Brain microvascular endothelial cell (primary cell): ENCODE measurements around the gene EIPR1.

Experiments
- DNase-seq: peaks from one replicate; pipeline ENCODE4 v3.0.0-alpha.2; 2020
- H3K27ac ChIP-seq: fragments of 250-450 bp; sonication (Bioruptor Pico); 2 replicates; pipeline ENCODE4 v1.5.1; 2020; ENCODE audit warnings: mild to moderate bottlenecking, moderate library complexity
- H3K27me3 ChIP-seq: fragments of 250-450 bp; sonication (Bioruptor Pico); replicated peaks from 2 replicates; pipeline ENCODE4 v1.5.1; 2020; ENCODE audit warnings: mild to moderate bottlenecking
- H3K36me3 ChIP-seq: fragments of 250-450 bp; sonication (Bioruptor Pico); replicated peaks from 2 replicates; pipeline ENCODE4 v1.5.1; 2020; ENCODE audit warnings: mild to moderate bottlenecking
- H3K4me3 ChIP-seq: 2 replicates; pipeline ENCODE4 v1.5.1; 2011; ENCODE audit warnings: low read depth, mild to moderate bottlenecking, control low read depth, low read length, moderate library complexity
- in situ Hi-C: cut with HindIII; loops from 2 replicates; pipeline ENCODE4 v1.10.0; 2017; ENCODE audit warnings: low sequenced_read_pairs, low pct_ligation_motif_present
- TF ChIP-seq, protein P1 (sequence below): IDR thresholded peaks from 2 replicates; pipeline ENCODE4 v1.5.1; 2011; ENCODE audit warnings: low read depth, mild to moderate bottlenecking, moderate library complexity, low read length, control low read depth, inconsistent platforms; ENCODE audit errors: missing control alignments

The EIPR1 gene

DNA sequence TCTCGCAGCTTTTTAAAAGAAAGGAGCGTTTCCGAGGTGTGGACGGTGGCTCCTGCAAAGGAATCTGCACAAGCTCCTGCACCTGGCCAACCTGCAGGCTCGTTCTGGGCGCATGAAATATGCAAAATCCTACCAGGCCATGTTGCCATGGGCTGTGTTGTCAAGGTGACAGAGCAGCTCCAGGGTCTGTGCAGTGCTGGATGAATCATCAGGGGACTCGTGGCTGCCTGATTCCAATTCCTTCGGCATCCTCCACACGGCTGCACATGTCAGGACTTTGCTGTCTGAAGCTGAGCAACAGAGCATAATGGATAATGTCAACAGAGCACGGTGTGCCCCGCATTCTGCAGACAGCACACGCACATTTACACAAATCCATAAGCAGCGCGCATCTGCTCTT is 120.5 kb downstream of the EIPR1 start:
- TF ChIP-seq, protein P1, sequence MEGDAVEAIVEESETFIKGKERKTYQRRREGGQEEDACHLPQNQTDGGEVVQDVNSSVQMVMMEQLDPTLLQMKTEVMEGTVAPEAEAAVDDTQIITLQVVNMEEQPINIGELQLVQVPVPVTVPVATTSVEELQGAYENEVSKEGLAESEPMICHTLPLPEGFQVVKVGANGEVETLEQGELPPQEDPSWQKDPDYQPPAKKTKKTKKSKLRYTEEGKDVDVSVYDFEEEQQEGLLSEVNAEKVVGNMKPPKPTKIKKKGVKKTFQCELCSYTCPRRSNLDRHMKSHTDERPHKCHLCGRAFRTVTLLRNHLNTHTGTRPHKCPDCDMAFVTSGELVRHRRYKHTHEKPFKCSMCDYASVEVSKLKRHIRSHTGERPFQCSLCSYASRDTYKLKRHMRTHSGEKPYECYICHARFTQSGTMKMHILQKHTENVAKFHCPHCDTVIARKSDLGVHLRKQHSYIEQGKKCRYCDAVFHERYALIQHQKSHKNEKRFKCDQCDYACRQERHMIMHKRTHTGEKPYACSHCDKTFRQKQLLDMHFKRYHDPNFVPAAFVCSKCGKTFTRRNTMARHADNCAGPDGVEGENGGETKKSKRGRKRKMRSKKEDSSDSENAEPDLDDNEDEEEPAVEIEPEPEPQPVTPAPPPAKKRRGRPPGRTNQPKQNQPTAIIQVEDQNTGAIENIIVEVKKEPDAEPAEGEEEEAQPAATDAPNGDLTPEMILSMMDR: no peak
- DNase-seq: peak; percentile 27
- Histone ChIP-seq H3K4me3 (no peak overlapping the region), H3K27me3 (no peaks in the 10 kb centered on the region), H3K27ac (no peak overlapping the region), H3K36me3 (peaks cover 2% of the 10 kb centered on the region)
- in situ Hi-C loops: no loop called here

DNA sequence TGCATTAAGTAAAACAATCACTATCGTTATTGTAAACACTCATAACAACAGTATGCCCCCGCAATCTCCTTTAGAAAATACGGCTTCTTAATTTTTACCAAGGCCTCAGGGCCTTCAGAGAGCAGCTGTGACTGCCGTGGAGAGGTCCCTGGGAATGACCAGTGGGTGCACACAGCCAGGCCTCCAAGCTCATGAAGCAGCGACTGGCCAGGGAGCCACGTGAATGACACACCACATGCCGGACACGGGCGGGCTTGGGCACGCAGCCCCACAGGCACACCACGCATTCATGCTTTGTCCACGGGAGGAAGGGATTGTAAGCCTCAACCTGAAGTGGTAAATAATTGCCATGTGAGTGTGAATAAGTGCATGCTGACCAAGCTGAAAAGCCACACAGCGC is 121.0 kb downstream of the EIPR1 start:
- in situ Hi-C loops: no loop called here
- H3K36me3 ChIP-seq: peaks cover 2% of the 10 kb centered on the region
- TF ChIP-seq, protein P1: no peak

DNA sequence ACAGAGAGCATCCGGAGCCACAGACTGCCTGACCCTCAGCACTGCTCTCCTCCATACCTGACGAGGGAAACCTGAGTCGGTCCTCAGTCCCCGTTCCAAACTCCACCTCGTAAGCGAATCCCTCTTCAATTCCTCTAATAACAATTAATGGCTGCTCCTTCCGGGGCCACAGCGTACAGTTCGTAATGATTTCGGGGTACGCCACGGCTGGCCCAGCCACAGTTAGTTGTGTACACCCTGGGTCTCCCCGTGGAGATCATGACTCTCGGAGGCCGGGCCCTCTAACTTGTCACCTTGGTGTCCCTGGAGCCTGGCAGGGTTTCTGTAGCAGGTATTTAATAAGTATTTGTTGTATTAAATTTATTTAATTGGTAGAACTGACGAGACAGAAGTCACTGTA is 121.5 kb downstream of the EIPR1 start:
- Histone ChIP-seq H3K36me3 (peaks cover 2% of the 10 kb centered on the region), H3K27me3 (no peaks in the 10 kb centered on the region), H3K4me3 (no peak overlapping the region), H3K27ac (no peak overlapping the region)
- DNase-seq: no peak
- TF ChIP-seq, protein P1: no peak
- in situ Hi-C loops: no loop called here

More for the DNA sequence above, 121.0 kb downstream of the EIPR1 start:
- Histone ChIP-seq H3K27me3 (no peaks in the 10 kb centered on the region), H3K4me3 (no peak overlapping the region), H3K27ac (no peak overlapping the region)
- DNase-seq: no peak

DNA sequence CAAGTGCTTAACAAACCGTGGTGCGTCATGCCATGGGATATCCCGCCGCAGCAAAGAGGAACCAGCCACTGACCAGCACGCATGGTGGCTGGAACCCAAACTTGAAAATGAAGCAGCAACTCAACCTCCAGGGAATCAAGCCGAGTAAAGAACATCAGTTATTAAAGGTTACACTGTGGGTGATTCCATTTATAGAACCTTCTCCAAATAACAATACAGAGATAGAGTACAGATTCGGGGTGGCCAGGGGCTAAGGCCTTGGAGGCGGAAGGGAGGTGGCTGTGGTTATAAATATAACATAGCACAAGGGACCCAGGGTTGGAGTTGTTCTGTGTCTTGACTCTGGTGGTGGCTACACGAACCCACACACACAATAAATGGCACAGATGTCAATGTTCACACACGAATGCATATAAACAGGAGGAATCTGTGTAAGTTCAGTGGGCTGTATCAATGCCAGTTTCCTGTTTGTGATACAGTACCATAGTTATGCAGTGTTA is 123.1 kb downstream of the EIPR1 start:
- peaks cover 2% of the 10 kb centered on the region for H3K36me3 ChIP-seq
- H3K4me3 ChIP-seq: no peak overlapping the region
- no peaks in the 10 kb centered on the region for H3K27me3 ChIP-seq
- in situ Hi-C loops: no loop called here
- TF ChIP-seq, protein P1: no peak
- H3K27ac ChIP-seq: no peak overlapping the region
- DNase-seq: no peak

DNA sequence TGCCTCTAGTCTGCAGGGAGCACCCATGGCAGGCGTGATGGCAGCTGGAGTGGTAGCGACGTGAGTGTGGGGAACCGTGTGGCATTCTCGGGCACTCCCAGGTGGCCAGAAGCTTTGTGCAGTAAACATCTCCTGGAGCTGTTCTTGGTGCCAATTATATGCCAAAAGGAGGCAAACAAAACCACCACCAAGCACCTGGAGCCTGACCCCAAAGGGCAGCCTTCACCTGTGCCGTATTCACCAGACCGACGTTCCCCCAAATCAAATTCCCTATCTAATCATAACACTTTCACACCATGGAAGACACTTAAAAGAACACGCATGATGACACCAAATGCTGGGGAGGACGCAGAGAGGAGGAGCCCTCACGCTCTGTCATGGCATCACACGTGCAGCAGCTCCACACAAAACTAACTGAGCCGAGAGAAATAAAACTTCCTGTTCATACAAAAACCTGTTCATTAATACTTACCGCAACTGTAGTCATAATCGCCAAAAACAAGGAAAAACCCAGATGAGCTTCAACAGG is 123.6 kb downstream of the EIPR1 start:
- Histone ChIP-seq H3K27ac (no peak overlapping the region), H3K36me3 (peaks cover 2% of the 10 kb centered on the region), H3K4me3 (no peak overlapping the region), H3K27me3 (no peaks in the 10 kb centered on the region)
- TF ChIP-seq, protein P1: no peak
- in situ Hi-C loops: no loop called here
- no peak for DNase-seq

DNA sequence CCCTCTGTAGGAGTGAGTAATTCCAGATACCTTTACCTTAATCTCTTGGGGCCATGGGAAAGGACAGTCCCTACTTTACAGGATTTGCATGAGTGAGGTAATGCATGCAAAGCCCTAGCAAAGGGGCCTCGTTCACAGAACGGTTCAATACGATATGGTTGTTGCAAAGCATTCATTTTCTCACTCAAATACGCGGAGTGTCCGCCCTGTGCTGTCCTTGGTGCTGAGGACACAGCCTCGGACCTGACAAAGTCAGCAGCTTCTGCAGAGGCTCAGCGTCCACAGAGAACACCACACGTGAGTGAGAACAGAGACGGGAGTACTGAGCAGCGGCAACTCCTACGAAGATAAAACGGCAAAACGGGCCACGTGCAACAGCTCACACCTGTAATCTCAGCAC is 125.7 kb downstream of the EIPR1 start:
- in situ Hi-C loops: no loop called here
- TF ChIP-seq, protein P1: no peak

More for the DNA sequence above, 125.7 kb downstream of the EIPR1 start:
- H3K27ac ChIP-seq: no peak overlapping the region
- DNase-seq: peak; percentile 4
- H3K4me3 ChIP-seq: no peak overlapping the region
- peaks cover 2% of the 10 kb centered on the region for H3K36me3 ChIP-seq
- H3K27me3 ChIP-seq: no peaks in the 10 kb centered on the region
